GM23248 (cell line): Measurements from ENCODE around the gene PSME3IP1.
"Not testable (repeated sequence)": the region's sequence is repeated elsewhere in the genome, so short reads cannot be mapped to it uniquely, and the experiment has no call there.

Experiments
- EZH2 ChIP-seq: fragments of 200-600 bp; sonication (generic); IDR thresholded peaks from 2 replicates; pipeline ENCODE4 v1.6.1; 2018; ENCODE audit warnings: antibody characterized with exemption, mild to moderate bottlenecking; ENCODE audit not compliant: insufficient read depth, poor library complexity, severe bottlenecking
- EZH2phosphoT487 ChIP-seq: fragments of 200-600 bp; sonication (generic); IDR thresholded peaks from 2 replicates; pipeline ENCODE4 v1.6.1; 2018; ENCODE audit warnings: antibody characterized with exemption, moderate library complexity, mild to moderate bottlenecking, low read depth; ENCODE audit not compliant: insufficient read depth

DNA sequence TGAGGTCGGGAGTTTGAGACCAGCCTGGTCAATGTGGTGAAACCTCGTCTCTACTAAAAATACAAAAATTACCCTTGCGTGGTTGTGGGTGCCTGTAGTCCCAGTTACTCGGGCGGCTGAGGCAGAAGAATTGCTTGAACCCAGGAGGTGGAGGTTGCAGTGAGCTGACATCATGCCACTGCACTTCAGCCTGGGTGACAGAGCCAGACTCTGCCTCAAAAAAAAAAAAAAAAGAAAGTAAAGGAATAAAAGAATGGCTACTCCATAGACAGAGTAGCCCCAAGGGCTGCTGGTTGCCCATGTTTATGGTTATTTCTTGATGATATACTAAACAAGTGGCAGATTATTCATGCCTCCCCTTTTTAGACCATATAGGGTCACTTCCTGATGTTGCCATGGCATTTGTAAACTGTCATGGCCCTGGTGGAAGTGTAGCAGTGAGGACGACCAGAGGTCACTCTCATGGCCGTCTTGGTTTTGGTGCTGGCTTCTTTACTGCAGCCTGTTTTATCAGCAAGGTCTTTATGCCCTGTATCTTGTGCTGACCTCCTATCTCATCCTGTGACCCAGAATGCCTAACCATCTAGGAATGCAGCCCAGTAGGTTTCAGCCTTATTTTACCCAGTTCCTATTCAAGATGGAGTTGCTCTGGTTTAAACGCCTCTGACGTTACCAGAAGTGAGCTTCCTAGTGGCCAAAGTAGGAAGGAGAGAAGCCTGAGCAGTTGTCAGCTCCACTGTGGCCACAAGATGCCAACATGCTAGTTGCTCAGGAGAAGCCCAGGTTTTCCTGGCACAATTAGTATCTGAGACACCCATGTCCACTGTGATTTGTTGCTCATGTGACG, 76.4 kb downstream of the PSME3IP1 start:
- not testable (repeated sequence) for TF ChIP-seq EZH2, EZH2phosphoT487
